AG08396 (cell line): ENCODE measurements around the gene FNDC3B.

Source experiments
- DNase-seq: peaks from one replicate; pipeline ENCODE4 v3.0.0; 2012; ENCODE audit warnings: low spot score, mixed read lengths

Gene FNDC3B

GRCh38 chr3:172096881-172097420, 57.6 kb downstream of the FNDC3B start:
- peak; percentile 9 for DNase-seq

GRCh38 chr3:172097585-172097984, 58.2 kb downstream of the FNDC3B start:
- DNase-seq = no peak

- DNase-seq = no peak
Measured at GRCh38 chr3:172098698-172099494, 59.5 kb downstream of the FNDC3B start.

GRCh38 chr3:172099495-172099808, 60.1 kb downstream of the FNDC3B start:
- no peak for DNase-seq

- DNase-seq = no peak
Measured at GRCh38 chr3:172100482-172100881, 61.1 kb downstream of the FNDC3B start.

GRCh38 chr3:172101107-172101506, 61.7 kb downstream of the FNDC3B start:
- DNase-seq = no peak

- no peak for DNase-seq
Measured at GRCh38 chr3:172102123-172102882, 62.9 kb downstream of the FNDC3B start.

GRCh38 chr3:172102883-172103310, 63.5 kb downstream of the FNDC3B start:
- DNase-seq = no peak

GRCh38 chr3:172103724-172104123, 64.3 kb downstream of the FNDC3B start:
- peak; percentile 30 for DNase-seq

- DNase-seq = no peak
Measured at GRCh38 chr3:172104471-172105072, 65.2 kb downstream of the FNDC3B start.

- no peak for DNase-seq
Measured at GRCh38 chr3:172106037-172106954, 66.9 kb downstream of the FNDC3B start.

- DNase-seq = no peak
Measured at GRCh38 chr3:172106989-172107388, 67.6 kb downstream of the FNDC3B start.

- DNase-seq = no peak
Measured at GRCh38 chr3:172107403-172107802, 68.0 kb downstream of the FNDC3B start.

- DNase-seq = no peak
Measured at GRCh38 chr3:172110127-172110779, 70.9 kb downstream of the FNDC3B start.

- no peak for DNase-seq
Measured at GRCh38 chr3:172111163-172111562, 71.8 kb downstream of the FNDC3B start.

- no peak for DNase-seq
Measured at GRCh38 chr3:172112078-172112733, 72.8 kb downstream of the FNDC3B start.

- DNase-seq = no peak
Measured at GRCh38 chr3:172112734-172113120, 73.3 kb downstream of the FNDC3B start.

- DNase-seq = no peak
Measured at GRCh38 chr3:172113710-172114109, 74.3 kb downstream of the FNDC3B start.

GRCh38 chr3:172115059-172115458, 75.7 kb downstream of the FNDC3B start:
- DNase-seq = no peak

- DNase-seq = no peak
Measured at GRCh38 chr3:172115787-172116186, 76.4 kb downstream of the FNDC3B start.

GRCh38 chr3:172118019-172118418, 78.6 kb downstream of the FNDC3B start:
- no peak for DNase-seq
